Fibroblast of lung (primary cell): Measurements from ENCODE around the gene PLEKHA7.

Source experiments
- EZH2 ChIP-seq: IDR thresholded peaks from 2 replicates; pipeline ENCODE4 v1.5.1; 2012; ENCODE audit warnings: low read length, control low read depth, mild to moderate bottlenecking; ENCODE audit errors: missing control alignments
- TF ChIP-seq, protein P1 (sequence below), 2 donors: IDR thresholded peaks in 1 of 2; conservative IDR thresholded peaks in 1 of 2; 1 replicate in 1 of 2; 2 replicates in 1 of 2; pipeline ENCODE4 v1.5.1; 2011 to 2012; ENCODE audit warnings: low read length in 2 of 2, control low read depth in 1 of 2, inconsistent platforms in 1 of 2, low read depth in 1 of 2, mild to moderate bottlenecking in 1 of 2

DNA sequence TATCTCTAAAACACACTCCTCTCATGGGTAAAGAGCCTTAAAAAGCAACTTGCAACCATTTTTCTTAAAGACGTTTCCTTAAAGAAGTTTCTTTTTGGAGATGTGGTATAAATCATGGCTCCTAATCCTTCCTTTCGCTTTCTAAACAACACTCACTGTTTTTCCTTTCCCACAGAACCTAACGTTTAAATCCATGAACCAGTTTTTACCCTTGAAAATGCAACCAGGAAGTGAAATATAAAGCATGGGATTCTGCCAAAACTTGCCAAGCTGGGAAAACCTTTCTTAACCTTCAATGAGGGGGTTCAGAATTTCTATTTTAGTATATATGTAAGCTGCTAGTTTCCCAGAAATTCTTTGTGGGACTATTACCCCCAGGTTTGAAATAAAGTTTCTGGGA is 8.6 kb downstream of the PLEKHA7 start:
- TF ChIP-seq, protein P1, sequence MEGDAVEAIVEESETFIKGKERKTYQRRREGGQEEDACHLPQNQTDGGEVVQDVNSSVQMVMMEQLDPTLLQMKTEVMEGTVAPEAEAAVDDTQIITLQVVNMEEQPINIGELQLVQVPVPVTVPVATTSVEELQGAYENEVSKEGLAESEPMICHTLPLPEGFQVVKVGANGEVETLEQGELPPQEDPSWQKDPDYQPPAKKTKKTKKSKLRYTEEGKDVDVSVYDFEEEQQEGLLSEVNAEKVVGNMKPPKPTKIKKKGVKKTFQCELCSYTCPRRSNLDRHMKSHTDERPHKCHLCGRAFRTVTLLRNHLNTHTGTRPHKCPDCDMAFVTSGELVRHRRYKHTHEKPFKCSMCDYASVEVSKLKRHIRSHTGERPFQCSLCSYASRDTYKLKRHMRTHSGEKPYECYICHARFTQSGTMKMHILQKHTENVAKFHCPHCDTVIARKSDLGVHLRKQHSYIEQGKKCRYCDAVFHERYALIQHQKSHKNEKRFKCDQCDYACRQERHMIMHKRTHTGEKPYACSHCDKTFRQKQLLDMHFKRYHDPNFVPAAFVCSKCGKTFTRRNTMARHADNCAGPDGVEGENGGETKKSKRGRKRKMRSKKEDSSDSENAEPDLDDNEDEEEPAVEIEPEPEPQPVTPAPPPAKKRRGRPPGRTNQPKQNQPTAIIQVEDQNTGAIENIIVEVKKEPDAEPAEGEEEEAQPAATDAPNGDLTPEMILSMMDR (conservative IDR thresholded peaks at IDR 0.05 in 1 of 2, IDR thresholded peaks at IDR 0.05 in 1 of 2; ENCODE audit: low read depth in 1 of 2, low read length in 2 of 2): no peak
- no peak for TF ChIP-seq EZH2
